HL-60 (cell line): ENCODE measurements around the gene GKN1.

Source experiments
- CTCF ChIP-seq: IDR thresholded peaks from one replicate; pipeline ENCODE4 v1.5.1; 2011; ENCODE audit warnings: low read length, control low read depth, inconsistent platforms; ENCODE audit not compliant: insufficient read depth
- GABPA ChIP-seq: IDR thresholded peaks from 2 replicates; pipeline ENCODE4 v1.6.1; 2012; ENCODE audit warnings: low read depth
- POLR2AphosphoS5 ChIP-seq: IDR thresholded peaks from 2 replicates; pipeline ENCODE4 v1.6.1; 2012; ENCODE audit warnings: low read depth
- REST ChIP-seq: IDR thresholded peaks from 2 replicates; pipeline ENCODE4 v1.6.1; 2012; ENCODE audit warnings: low read depth; ENCODE audit not compliant: insufficient replicate concordance
- SPI1 ChIP-seq: IDR thresholded peaks from 2 replicates; pipeline ENCODE4 v1.6.1; 2012; ENCODE audit warnings: low read depth, mild to moderate bottlenecking, borderline replicate concordance

GRCh38 chr2:69013840-69014821 is 39.7 kb downstream of the GKN1 start:
- no peak for TF ChIP-seq CTCF
- no peak for TF ChIP-seq POLR2AphosphoS5
- TF ChIP-seq REST, result no peak
- no peak for TF ChIP-seq SPI1
- TF ChIP-seq GABPA, result no peak
